Endothelial cell of umbilical vein (primary cell): Measurements from ENCODE around the gene TRPM1.

Source experiments
- EZH2 ChIP-seq: IDR thresholded peaks from 2 replicates; pipeline ENCODE4 v1.6.1; 2012; ENCODE audit warnings: borderline replicate concordance, low read depth, mild to moderate bottlenecking, moderate library complexity, low read length, inconsistent platforms; ENCODE audit not compliant: severe bottlenecking
- GATA2 ChIP-seq: IDR thresholded peaks from 2 replicates; pipeline ENCODE4 v1.7.0; 2011; ENCODE audit warnings: low read depth, mild to moderate bottlenecking, moderate library complexity, mixed read lengths, low read length; ENCODE audit not compliant: insufficient read length, insufficient read depth
- MAX ChIP-seq: IDR thresholded peaks from 2 replicates; pipeline ENCODE4 v1.6.1; 2011; ENCODE audit not compliant: insufficient read depth, insufficient read length
- POLR2A ChIP-seq: IDR thresholded peaks from 2 replicates; pipeline ENCODE4 v1.6.1; 2012; ENCODE audit warnings: low read depth, mild to moderate bottlenecking, control low read depth, low read length
- POLR2AphosphoS5 ChIP-seq: IDR thresholded peaks from 2 replicates; pipeline ENCODE4 v1.6.1; 2012; ENCODE audit warnings: low read depth, mild to moderate bottlenecking, control low read depth, low read length, moderate library complexity; ENCODE audit not compliant: insufficient read depth

- TF ChIP-seq MAX (no peak), POLR2AphosphoS5 (no peak), POLR2A (no peak), GATA2 (no peak), EZH2 (no peak)
These were observed 65.9 kb downstream of the TRPM1 start for GRCh38 chr15:31035610-31036009.
